Neural cell (in vitro differentiated cells): Measurements from ENCODE around the gene B3GALNT2. TPM values are rescaled to one million over a fixed set of nuclear protein-coding genes. Genes with fewer than 3 reads are reported as not detected.

Source experiments
- H2AFZ ChIP-seq: fragments of 200-600, 300-800 bp; sonication (generic), shearing (Covaris generic); 2 replicates; pipeline ENCODE4 v1.6.0; 2014; ENCODE audit warnings: low read depth, mild to moderate bottlenecking, antibody characterized with exemption, low read length, moderate library complexity
- H3F3A ChIP-seq: fragments of 200-600 bp; shearing (Covaris generic); 2 replicates; pipeline ENCODE4 v1.6.1; 2016; ENCODE audit warnings: mild to moderate bottlenecking, moderate library complexity, mixed read lengths, antibody characterized with exemption, low read length; ENCODE audit not compliant: insufficient read depth, poor library complexity, severe bottlenecking
- H3K27ac ChIP-seq: fragments of 200-600, 300-800 bp; sonication (generic), shearing (Covaris generic); 2 replicates; pipeline ENCODE4 v1.5.1; 2014; ENCODE audit warnings: mild to moderate bottlenecking, low read length, moderate library complexity
- H3K27me3 ChIP-seq: fragments of 300-800, 200-600 bp; sonication (generic), shearing (Covaris generic); 2 replicates; pipeline ENCODE4 v1.6.0; 2014; ENCODE audit warnings: mild to moderate bottlenecking, low read depth, low read length, moderate library complexity; ENCODE audit not compliant: insufficient read depth
- H3K36me3 ChIP-seq: fragments of 300-800, 200-600 bp; sonication (generic), shearing (Covaris generic); 2 replicates; pipeline ENCODE4 v1.5.1; 2014; ENCODE audit warnings: mild to moderate bottlenecking, antibody characterized with exemption, low read length, moderate library complexity; ENCODE audit not compliant: insufficient read depth
- H3K4me2 ChIP-seq: fragments of 300-800, 200-600 bp; sonication (generic), shearing (Covaris generic); 2 replicates; pipeline ENCODE4 v1.6.0; 2014; ENCODE audit warnings: mild to moderate bottlenecking, low read length
- H3K4me3 ChIP-seq: fragments of 300-800, 200-600 bp; sonication (generic), shearing (Covaris generic); 2 replicates; pipeline ENCODE4 v1.5.1; 2014; ENCODE audit warnings: mild to moderate bottlenecking, low read length, moderate library complexity
- H3K79me2 ChIP-seq: fragments of 200-600 bp; shearing (Covaris generic); replicated peaks from 2 replicates; pipeline ENCODE4 v1.6.0; 2014; ENCODE audit warnings: mild to moderate bottlenecking, low read length, moderate library complexity; ENCODE audit not compliant: insufficient read depth
- H3K9ac ChIP-seq: fragments of 300-800, 200-600 bp; sonication (generic), shearing (Covaris generic); 2 replicates; pipeline ENCODE4 v1.6.1; 2016; ENCODE audit warnings: mild to moderate bottlenecking, low read length, mixed read lengths
- H3K9me2 ChIP-seq: fragments of 200-600 bp; shearing (Covaris generic); 2 replicates; pipeline ENCODE4 v1.6.1; 2016; ENCODE audit warnings: mild to moderate bottlenecking, low read length, mixed read lengths; ENCODE audit not compliant: insufficient read depth
- H3K9me3 ChIP-seq: fragments of 200-600, 300-800 bp; sonication (generic), shearing (Covaris generic); 2 replicates; pipeline ENCODE4 v1.6.1; 2016; ENCODE audit warnings: mild to moderate bottlenecking, mixed run types, low read length, moderate library complexity, mixed read lengths
- H4K20me1 ChIP-seq: fragments of 200-600 bp; shearing (Covaris generic); 2 replicates; pipeline ENCODE4 v1.6.1; 2016; ENCODE audit warnings: mild to moderate bottlenecking, mixed run types; ENCODE audit not compliant: insufficient read depth
- EP300 ChIP-seq: fragments of 450-650 bp; conservative IDR thresholded peaks from 2 replicates; pipeline ENCODE4 v1.6.1; 2014; ENCODE audit warnings: antibody characterized with exemption, mild to moderate bottlenecking, moderate library complexity; ENCODE audit not compliant: poor library complexity, severe bottlenecking
- EZH2 ChIP-seq: fragments of 200-600, 300-800 bp; shearing (Covaris generic), sonication (generic); IDR thresholded peaks from 2 replicates; pipeline ENCODE4 v1.6.1; 2014; ENCODE audit warnings: antibody characterized with exemption, low read length, borderline replicate concordance, mild to moderate bottlenecking; ENCODE audit not compliant: insufficient read depth, poor library complexity, severe bottlenecking
- MXI1 ChIP-seq: fragments of 450-650 bp; conservative IDR thresholded peaks from 2 replicates; pipeline ENCODE4 v1.6.1; 2014; ENCODE audit warnings: antibody characterized with exemption, mild to moderate bottlenecking; ENCODE audit not compliant: poor library complexity, severe bottlenecking
- POLR2AphosphoS5 ChIP-seq: IDR thresholded peaks from 2 replicates; pipeline ENCODE4 v1.6.1; 2012
- RAD21 ChIP-seq: fragments of 450-650 bp; conservative IDR thresholded peaks from 2 replicates; pipeline ENCODE4 v1.6.1; 2014; ENCODE audit warnings: antibody characterized with exemption, mild to moderate bottlenecking, moderate library complexity
- SMC3 ChIP-seq: fragments of 450-650 bp; conservative IDR thresholded peaks from 2 replicates; pipeline ENCODE4 v1.6.1; 2014; ENCODE audit warnings: antibody characterized with exemption, mild to moderate bottlenecking, moderate library complexity; ENCODE audit not compliant: poor library complexity
- TAF1 ChIP-seq: IDR thresholded peaks from 2 replicates; pipeline ENCODE4 v1.6.1; 2012; ENCODE audit warnings: low read depth
- polyA plus RNA-seq: library from polyadenylated mRNA; depleted of rRNA; stranded (reverse); fragments of >200 nt; gene quantifications from 2 replicates; pipeline ENCODE4 v1.2.3, GENCODE V29; 2014
- TF ChIP-seq, protein P1 (sequence below): IDR thresholded peaks from 2 replicates; pipeline ENCODE4 v1.6.1; 2012; ENCODE audit warnings: borderline replicate concordance
- TF ChIP-seq, protein P2 (sequence below): fragments of 450-650 bp; IDR thresholded peaks from 2 replicates; pipeline ENCODE4 v1.5.1; 2014; ENCODE audit warnings: antibody characterized with exemption, mild to moderate bottlenecking, moderate library complexity; ENCODE audit not compliant: poor library complexity, severe bottlenecking

The B3GALNT2 gene
- polyA plus RNA-seq, 1 donor from 2014 or later: 29.0 TPM

GRCh38 chr1:235417086-235417697, 87.1 kb downstream of the B3GALNT2 start:
- no peaks in the 10 kb centered on the region for H3F3A ChIP-seq
- H3K4me2 ChIP-seq: no peak overlapping the region
- H3K36me3 ChIP-seq: no peaks in the 10 kb centered on the region
- H3K9me3 ChIP-seq: no peaks in the 10 kb centered on the region
- no peak overlapping the region for H3K27ac ChIP-seq
- H2AFZ ChIP-seq: no peak overlapping the region
- peaks cover 3% of the 10 kb centered on the region for H3K79me2 ChIP-seq
- no peaks in the 10 kb centered on the region for H4K20me1 ChIP-seq
- no peak overlapping the region for H3K4me3 ChIP-seq
- TF ChIP-seq RAD21 (peak; percentile 80), MXI1 (no peak), SMC3 (peak; percentile 85)
- TF ChIP-seq, protein P1, sequence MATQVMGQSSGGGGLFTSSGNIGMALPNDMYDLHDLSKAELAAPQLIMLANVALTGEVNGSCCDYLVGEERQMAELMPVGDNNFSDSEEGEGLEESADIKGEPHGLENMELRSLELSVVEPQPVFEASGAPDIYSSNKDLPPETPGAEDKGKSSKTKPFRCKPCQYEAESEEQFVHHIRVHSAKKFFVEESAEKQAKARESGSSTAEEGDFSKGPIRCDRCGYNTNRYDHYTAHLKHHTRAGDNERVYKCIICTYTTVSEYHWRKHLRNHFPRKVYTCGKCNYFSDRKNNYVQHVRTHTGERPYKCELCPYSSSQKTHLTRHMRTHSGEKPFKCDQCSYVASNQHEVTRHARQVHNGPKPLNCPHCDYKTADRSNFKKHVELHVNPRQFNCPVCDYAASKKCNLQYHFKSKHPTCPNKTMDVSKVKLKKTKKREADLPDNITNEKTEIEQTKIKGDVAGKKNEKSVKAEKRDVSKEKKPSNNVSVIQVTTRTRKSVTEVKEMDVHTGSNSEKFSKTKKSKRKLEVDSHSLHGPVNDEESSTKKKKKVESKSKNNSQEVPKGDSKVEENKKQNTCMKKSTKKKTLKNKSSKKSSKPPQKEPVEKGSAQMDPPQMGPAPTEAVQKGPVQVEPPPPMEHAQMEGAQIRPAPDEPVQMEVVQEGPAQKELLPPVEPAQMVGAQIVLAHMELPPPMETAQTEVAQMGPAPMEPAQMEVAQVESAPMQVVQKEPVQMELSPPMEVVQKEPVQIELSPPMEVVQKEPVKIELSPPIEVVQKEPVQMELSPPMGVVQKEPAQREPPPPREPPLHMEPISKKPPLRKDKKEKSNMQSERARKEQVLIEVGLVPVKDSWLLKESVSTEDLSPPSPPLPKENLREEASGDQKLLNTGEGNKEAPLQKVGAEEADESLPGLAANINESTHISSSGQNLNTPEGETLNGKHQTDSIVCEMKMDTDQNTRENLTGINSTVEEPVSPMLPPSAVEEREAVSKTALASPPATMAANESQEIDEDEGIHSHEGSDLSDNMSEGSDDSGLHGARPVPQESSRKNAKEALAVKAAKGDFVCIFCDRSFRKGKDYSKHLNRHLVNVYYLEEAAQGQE: no peak
- TF ChIP-seq, protein P2, sequence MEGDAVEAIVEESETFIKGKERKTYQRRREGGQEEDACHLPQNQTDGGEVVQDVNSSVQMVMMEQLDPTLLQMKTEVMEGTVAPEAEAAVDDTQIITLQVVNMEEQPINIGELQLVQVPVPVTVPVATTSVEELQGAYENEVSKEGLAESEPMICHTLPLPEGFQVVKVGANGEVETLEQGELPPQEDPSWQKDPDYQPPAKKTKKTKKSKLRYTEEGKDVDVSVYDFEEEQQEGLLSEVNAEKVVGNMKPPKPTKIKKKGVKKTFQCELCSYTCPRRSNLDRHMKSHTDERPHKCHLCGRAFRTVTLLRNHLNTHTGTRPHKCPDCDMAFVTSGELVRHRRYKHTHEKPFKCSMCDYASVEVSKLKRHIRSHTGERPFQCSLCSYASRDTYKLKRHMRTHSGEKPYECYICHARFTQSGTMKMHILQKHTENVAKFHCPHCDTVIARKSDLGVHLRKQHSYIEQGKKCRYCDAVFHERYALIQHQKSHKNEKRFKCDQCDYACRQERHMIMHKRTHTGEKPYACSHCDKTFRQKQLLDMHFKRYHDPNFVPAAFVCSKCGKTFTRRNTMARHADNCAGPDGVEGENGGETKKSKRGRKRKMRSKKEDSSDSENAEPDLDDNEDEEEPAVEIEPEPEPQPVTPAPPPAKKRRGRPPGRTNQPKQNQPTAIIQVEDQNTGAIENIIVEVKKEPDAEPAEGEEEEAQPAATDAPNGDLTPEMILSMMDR: peak; percentile 84
- no peak overlapping the region for H3K9ac ChIP-seq
- no peaks in the 10 kb centered on the region for H3K27me3 ChIP-seq
- no peaks in the 10 kb centered on the region for H3K9me2 ChIP-seq

DNA sequence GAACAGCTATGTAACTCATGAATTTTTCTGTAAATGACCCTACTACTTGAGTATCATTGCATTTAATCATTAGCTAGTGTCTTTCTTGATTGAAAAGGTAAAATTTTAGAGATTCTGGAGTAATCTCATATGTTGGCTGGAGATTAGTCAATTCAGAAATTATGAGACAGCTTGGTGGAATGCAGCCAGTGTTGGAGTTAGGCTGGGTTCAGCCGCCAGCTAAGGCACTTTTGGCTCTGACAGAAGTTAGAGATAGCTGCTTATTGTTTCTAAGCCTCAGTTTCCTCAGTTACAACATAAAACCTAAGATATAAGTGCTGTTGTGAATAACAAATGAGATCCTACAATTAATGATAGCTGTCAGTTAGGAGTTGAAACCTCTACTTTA, 87.6 kb downstream of the B3GALNT2 start:
- Histone ChIP-seq H3F3A (no peaks in the 10 kb centered on the region), H3K9me2 (no peaks in the 10 kb centered on the region), H3K9me3 (no peaks in the 10 kb centered on the region), H2AFZ (no peak overlapping the region), H4K20me1 (no peaks in the 10 kb centered on the region), H3K27ac (no peak overlapping the region), H3K4me3 (no peak overlapping the region), H3K36me3 (no peaks in the 10 kb centered on the region), H3K4me2 (no peak overlapping the region), H3K9ac (no peak overlapping the region), H3K27me3 (no peaks in the 10 kb centered on the region), H3K79me2 (peaks cover 3% of the 10 kb centered on the region)
- TF ChIP-seq RAD21: no peak
- TF ChIP-seq POLR2AphosphoS5: no peak
- no peak for TF ChIP-seq EZH2
- no peak for TF ChIP-seq SMC3
- TF ChIP-seq TAF1: no peak
- no peak for TF ChIP-seq MXI1
- TF ChIP-seq, protein P1: no peak
- no peak for TF ChIP-seq EP300
- TF ChIP-seq, protein P2: no peak
